Tibial nerve (tissue), 4 donors: ENCODE results near the gene PPM1H. TPM values are rescaled to one million over a fixed set of nuclear protein-coding genes. Genes with fewer than 3 reads are reported as not detected.

Experiments
- DNase-seq, 2 donors: peaks; one replicate each; pipeline ENCODE4 v3.0.0-alpha.2; 2019; ENCODE audit warnings: low spot score in 2 of 2
- H3K27ac ChIP-seq, 4 donors: fragments of 200-600 bp; sonication (generic) in 3 of 4; one replicate each; pipeline ENCODE4 v1.5.1; 2017 to 2019; ENCODE audit warnings: mild to moderate bottlenecking in 1 of 4
- H3K27me3 ChIP-seq, 2 donors: fragments of 200-600 bp; sonication (generic) in 1 of 2; one replicate each; pipeline versions ENCODE4 v1.5.1 to v1.6.0; 2017 to 2019
- H3K36me3 ChIP-seq, 3 donors: fragments of 200-600 bp; sonication (generic); one replicate each; pipeline ENCODE4 v1.5.1; 2018 to 2019
- H3K4me1 ChIP-seq, 4 donors: fragments of 200-600 bp; sonication (generic) in 3 of 4; one replicate each; pipeline ENCODE4 v1.5.1; 2017 to 2019
- H3K4me3 ChIP-seq, 4 donors: fragments of 200-600 bp; sonication (generic) in 3 of 4; one replicate each; pipeline ENCODE4 v1.5.1; 2017 to 2019; ENCODE audit warnings: mild to moderate bottlenecking in 1 of 4, moderate library complexity in 1 of 4
- H3K9me3 ChIP-seq, 4 donors: fragments of 200-600 bp; sonication (generic) in 3 of 4; one replicate each; pipeline ENCODE4 v1.5.1; 2017 to 2019
- EP300 ChIP-seq, 2 donors: sonication (generic); formaldehyde crosslinking; IDR thresholded peaks; one replicate each; pipeline ENCODE4 v1.6.1; 2017; ENCODE audit warnings: antibody characterized with exemption in 2 of 2, mild to moderate bottlenecking in 1 of 2
- POLR2A ChIP-seq, 2 donors: fragments of 450-650 bp; IDR thresholded peaks; one replicate each; pipeline ENCODE4 v1.6.1; 2017; ENCODE audit warnings: antibody characterized with exemption in 2 of 2, mild to moderate bottlenecking in 2 of 2, moderate library complexity in 2 of 2
- WGBS, 2 donors: methylation state at CpG; one replicate each; pipeline ENCODE4 v1.1.5; 2018; 5-methylcytosine and 5-hydroxymethylcytosine counted together
- total RNA-seq, 4 donors: library from RNA; depleted of rRNA; stranded (reverse); fragments of >200 nt; gene quantifications; one replicate each; pipeline ENCODE4 v1.1.0, GENCODE V29; 2016
- TF ChIP-seq, protein P1 (sequence below), 5 experiments: fragments of 200-600 bp in 3 of 5; fragments of 450-650 bp in 2 of 5; sonication (generic) in 3 of 5; IDR thresholded peaks; one replicate each; pipeline ENCODE4 v1.5.1; 2016 to 2019; ENCODE audit warnings: antibody characterized with exemption in 5 of 5, mild to moderate bottlenecking in 3 of 5, moderate library complexity in 2 of 5

Gene PPM1H
- total RNA-seq, 4 donors from 2014 or later: 0.78 to 2.6 (median 1.3) TPM

DNA sequence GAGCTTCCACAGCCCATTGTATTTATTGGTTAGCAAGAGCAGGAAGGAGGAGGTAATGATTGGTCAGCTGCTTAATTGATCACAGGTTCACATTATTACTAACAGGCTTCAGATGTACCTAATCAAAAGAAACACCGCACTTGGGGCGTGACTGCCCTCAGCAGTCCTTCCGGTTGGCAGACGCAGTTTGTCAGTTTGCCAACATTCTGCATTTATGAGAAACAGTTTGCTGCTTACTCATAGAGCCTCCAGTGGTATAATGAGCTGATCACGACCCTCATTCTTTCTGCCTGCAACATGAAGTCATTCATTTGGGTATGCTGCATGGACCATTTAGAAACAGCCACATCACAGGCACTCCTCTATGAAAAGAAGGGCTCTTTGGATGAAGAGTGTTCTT is 42.5 kb upstream of the PPM1H start:
- Histone ChIP-seq H3K4me1 (no peaks in the 10 kb centered on the region), H3K27me3 (no peaks in the 10 kb centered on the region), H3K36me3 (no peaks in the 10 kb centered on the region), H3K4me3 (no peak overlapping the region), H3K9me3 (peaks cover 0 to 4% (median 0%) of the 10 kb centered on the region in 4 donors), H3K27ac (no peak overlapping the region)
- no peak for TF ChIP-seq EP300 (IDR thresholded peaks at IDR 0.05)
- no peak for TF ChIP-seq POLR2A (IDR thresholded peaks at IDR 0.05)
- TF ChIP-seq, protein P1, sequence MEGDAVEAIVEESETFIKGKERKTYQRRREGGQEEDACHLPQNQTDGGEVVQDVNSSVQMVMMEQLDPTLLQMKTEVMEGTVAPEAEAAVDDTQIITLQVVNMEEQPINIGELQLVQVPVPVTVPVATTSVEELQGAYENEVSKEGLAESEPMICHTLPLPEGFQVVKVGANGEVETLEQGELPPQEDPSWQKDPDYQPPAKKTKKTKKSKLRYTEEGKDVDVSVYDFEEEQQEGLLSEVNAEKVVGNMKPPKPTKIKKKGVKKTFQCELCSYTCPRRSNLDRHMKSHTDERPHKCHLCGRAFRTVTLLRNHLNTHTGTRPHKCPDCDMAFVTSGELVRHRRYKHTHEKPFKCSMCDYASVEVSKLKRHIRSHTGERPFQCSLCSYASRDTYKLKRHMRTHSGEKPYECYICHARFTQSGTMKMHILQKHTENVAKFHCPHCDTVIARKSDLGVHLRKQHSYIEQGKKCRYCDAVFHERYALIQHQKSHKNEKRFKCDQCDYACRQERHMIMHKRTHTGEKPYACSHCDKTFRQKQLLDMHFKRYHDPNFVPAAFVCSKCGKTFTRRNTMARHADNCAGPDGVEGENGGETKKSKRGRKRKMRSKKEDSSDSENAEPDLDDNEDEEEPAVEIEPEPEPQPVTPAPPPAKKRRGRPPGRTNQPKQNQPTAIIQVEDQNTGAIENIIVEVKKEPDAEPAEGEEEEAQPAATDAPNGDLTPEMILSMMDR (IDR thresholded peaks at IDR 0.05): no peak
- no peak for DNase-seq
- 23 to 27% methylated on average over 5 of the region's 5 CpGs for WGBS, 2 donors

DNA sequence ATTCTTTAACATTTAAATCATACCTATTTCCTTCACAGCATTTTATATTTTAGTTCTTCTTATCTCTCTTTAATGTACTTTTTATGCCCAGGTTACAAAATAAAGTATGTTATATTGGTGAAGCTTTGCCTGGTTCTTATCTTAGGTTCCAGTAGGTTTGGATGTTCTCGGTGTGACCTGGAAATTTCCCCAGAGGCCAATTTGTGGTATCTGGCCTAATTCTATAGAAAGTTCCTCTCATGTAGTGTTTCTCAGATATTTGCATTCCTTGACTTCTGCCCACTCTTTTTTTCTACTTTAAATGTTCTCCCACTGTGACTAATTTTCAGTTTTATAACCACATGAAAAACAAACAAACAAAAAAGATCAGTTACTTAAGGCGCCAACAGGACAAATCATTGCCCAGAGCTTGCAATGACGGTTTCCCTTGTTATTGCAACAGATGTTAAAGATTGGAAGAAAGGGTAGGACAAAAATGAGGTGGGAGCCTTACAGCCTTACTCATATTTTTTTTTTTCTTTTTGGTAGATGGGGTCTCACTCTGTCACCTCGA is 41.2 kb upstream of the PPM1H start:
- Histone ChIP-seq H3K4me3 (no peak overlapping the region), H3K27ac (no peak overlapping the region), H3K27me3 (no peaks in the 10 kb centered on the region), H3K36me3 (no peaks in the 10 kb centered on the region), H3K9me3 (peaks cover 0 to 4% (median 0%) of the 10 kb centered on the region in 4 donors), H3K4me1 (no peaks in the 10 kb centered on the region)
- TF ChIP-seq EP300 (IDR thresholded peaks at IDR 0.05) (no peak), POLR2A (IDR thresholded peaks at IDR 0.05) (no peak)
- TF ChIP-seq, protein P1 (IDR thresholded peaks at IDR 0.05): no peak
- DNase-seq: no peak
- WGBS, 2 donors: 91 to 93% methylated on average over 4 of the region's 4 CpGs

DNA sequence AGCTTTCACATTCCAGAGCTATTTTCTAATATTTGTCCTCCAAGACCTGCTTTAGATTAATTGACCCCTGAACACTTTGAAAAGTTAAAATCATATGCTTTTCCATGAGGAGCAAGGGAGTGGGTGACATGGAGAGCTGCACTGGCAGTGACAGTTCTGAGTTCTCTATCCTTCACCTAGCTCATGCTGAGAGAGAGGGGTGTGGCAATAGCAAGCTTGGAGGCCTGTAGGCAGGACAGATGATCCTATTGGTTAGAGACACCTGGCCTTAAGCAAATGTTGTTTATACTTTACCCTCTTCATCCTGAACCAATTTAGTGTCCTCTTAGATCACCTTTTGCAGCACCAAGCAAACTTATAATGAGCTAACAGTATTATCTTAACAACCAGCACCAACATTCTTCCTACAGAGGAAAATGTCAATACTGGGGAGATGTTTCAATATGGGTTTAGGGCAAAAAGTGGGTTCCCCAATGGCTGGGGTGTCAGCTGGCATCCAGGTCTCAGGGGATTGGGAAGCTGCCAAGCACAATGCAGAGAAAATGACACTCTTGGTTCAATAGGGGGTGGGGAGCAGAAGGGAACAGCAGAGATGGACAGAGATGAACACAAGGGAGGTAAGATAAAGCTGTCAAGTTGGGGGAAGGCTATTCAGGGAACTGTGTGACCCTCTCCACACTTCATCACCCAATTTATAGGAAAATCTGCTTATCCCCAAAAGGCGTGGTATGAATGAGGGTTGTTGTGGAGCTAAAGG is 37.0 kb upstream of the PPM1H start:
- no peaks in the 10 kb centered on the region for H3K36me3 ChIP-seq
- no peak overlapping the region for H3K27ac ChIP-seq
- no peak for DNase-seq
- TF ChIP-seq, protein P1 (IDR thresholded peaks at IDR 0.05): no peak
- TF ChIP-seq POLR2A (IDR thresholded peaks at IDR 0.05): no peak
- TF ChIP-seq EP300 (IDR thresholded peaks at IDR 0.05): no peak
- peaks cover 0 to 4% (median 0%) of the 10 kb centered on the region in 4 donors for H3K9me3 ChIP-seq
- no peak overlapping the region for H3K4me3 ChIP-seq
- H3K4me1 ChIP-seq: no peaks in the 10 kb centered on the region
- WGBS, 2 donors: 75 to 89% methylated on average over 1 of the region's 1 CpG
- no peaks in the 10 kb centered on the region for H3K27me3 ChIP-seq

DNA sequence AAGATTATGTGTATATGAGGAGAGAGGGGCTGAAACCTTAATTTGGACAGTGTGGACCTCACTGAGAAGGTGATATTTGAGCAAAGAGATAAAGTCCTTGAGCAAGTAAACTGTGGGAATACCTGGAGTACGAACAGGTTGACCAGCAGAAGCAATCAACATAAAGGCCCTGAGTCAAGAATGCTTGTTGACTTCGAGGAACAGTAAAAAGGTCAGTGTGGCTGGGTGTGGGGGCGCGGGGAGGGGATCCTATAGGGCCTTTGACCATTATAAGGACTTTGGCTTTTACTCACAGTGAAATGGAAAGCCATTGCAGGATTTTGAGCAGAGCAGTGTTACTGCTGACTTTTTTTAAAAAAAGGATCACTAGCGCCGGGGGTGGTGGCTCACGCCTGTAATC is 34.7 kb upstream of the PPM1H start:
- WGBS, 2 donors: 89 to 92% methylated on average over 7 of the region's 7 CpGs
- Histone ChIP-seq H3K4me3 (no peak overlapping the region), H3K36me3 (no peaks in the 10 kb centered on the region), H3K9me3 (no peaks in the 10 kb centered on the region), H3K27ac (no peak overlapping the region), H3K4me1 (no peaks in the 10 kb centered on the region), H3K27me3 (no peaks in the 10 kb centered on the region)
- TF ChIP-seq EP300 (IDR thresholded peaks at IDR 0.05) (no peak), POLR2A (IDR thresholded peaks at IDR 0.05) (no peak)
- TF ChIP-seq, protein P1 (IDR thresholded peaks at IDR 0.05): no peak
- no peak for DNase-seq

DNA sequence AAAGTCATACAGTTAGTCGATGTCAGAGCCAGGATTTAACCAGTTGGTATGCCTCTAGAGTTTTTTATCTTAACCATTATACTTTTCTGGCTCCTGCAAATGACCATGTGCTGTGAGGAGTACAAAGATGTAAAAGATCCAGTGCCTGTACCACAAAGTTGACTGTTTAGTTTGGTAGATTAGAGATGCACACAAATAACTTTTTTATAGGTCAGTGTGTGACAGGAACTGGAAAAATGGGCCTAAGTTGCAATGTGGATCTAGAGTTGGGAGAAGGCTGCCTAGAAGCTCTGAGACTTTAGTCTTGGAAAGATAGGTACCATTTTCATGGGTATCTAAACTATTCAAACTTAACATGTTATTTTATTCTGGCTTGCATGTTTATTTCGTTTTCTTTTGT is 32.8 kb upstream of the PPM1H start:
- H3K4me1 ChIP-seq: no peaks in the 10 kb centered on the region
- TF ChIP-seq EP300 (IDR thresholded peaks at IDR 0.05) (no peak), POLR2A (IDR thresholded peaks at IDR 0.05) (no peak)
- TF ChIP-seq, protein P1 (IDR thresholded peaks at IDR 0.05): no peak
- no peak overlapping the region for H3K4me3 ChIP-seq
- H3K36me3 ChIP-seq: no peaks in the 10 kb centered on the region
- H3K27me3 ChIP-seq: no peaks in the 10 kb centered on the region
- WGBS, 2 donors: 83 to 86% methylated on average over 2 of the region's 2 CpGs
- H3K9me3 ChIP-seq: no peaks in the 10 kb centered on the region
- no peak for DNase-seq
- no peak overlapping the region for H3K27ac ChIP-seq
